Activated naive CD4-positive, alpha-beta T cell treated with anti-CD3 and anti-CD28 coated beads for 36 hours (primary cell): ENCODE data around the gene ZFYVE27. TPM values are rescaled to one million over a fixed set of nuclear protein-coding genes. Genes with fewer than 3 reads are reported as not detected.

Experiments used
- CTCF ChIA-PET: fragments of 350-600 bp; sonication (Branson Sonifier 250); formaldehyde crosslinking; loops from one replicate; lab custom pipeline; 2021; ENCODE audit warnings: antibody characterized with exemption; lab: Charles Lee
- DNase-seq: peaks from one replicate; pipeline ENCODE4 v3.0.0-alpha.2; 2020
- H3K27ac Mint-ChIP-seq: one replicate; pipeline ENCODE4 v1.8.0; 2021; ENCODE audit warnings: mild to moderate bottlenecking, mixed read lengths
- H3K27me3 Mint-ChIP-seq: one replicate; pipeline ENCODE4 v1.8.0; 2021; ENCODE audit warnings: low read depth, mixed read lengths
- H3K36me3 Mint-ChIP-seq: one replicate; pipeline ENCODE4 v1.8.0; 2021; ENCODE audit warnings: low read depth, mixed read lengths
- H3K4me1 Mint-ChIP-seq: one replicate; pipeline ENCODE4 v1.8.0; 2021; ENCODE audit warnings: low read depth, mixed read lengths
- H3K4me3 Mint-ChIP-seq: one replicate; pipeline ENCODE4 v1.8.0; 2021; ENCODE audit warnings: mild to moderate bottlenecking, moderate library complexity, mixed read lengths
- H3K9me3 Mint-ChIP-seq: one replicate; pipeline ENCODE4 v1.8.0; 2021; ENCODE audit warnings: mixed read lengths
- intact Hi-C: fragments of 100-400 bp; cut with micrococcal nuclease; formaldehyde crosslinking; loops from one replicate; pipeline ENCODE4 v1.15.1; 2023
- total RNA-seq, 2 experiments: library from RNA; stranded (reverse); gene quantifications; one replicate each; pipeline ENCODE4 v1.2.3, GENCODE V29; 2021

The ZFYVE27 gene
- total RNA-seq, 2 experiments from 2014 or later, result 18.0 to 18.4 TPM

- intact Hi-C loops, result no loop called here
- Mint-ChIP-seq H3K9me3 (no peaks in the 10 kb centered on the region), H3K27me3 (no peaks in the 10 kb centered on the region), H3K27ac (no peak overlapping the region), H3K36me3 (no peaks in the 10 kb centered on the region), H3K4me3 (no peak overlapping the region), H3K4me1 (peaks cover 26% of the 10 kb centered on the region)
- DNase-seq, result no peak
- CTCF ChIA-PET, result interaction anchor here (0.8 to 1.5 kb wide), 5 partner anchors 13 to 267 kb away, joined by 3 to 4 read pairs (median 3); no protein-coding TSS in a partner anchor
Observed at GRCh38 chr10:97778452-97779302, 41.7 kb downstream of the ZFYVE27 start.

DNA sequence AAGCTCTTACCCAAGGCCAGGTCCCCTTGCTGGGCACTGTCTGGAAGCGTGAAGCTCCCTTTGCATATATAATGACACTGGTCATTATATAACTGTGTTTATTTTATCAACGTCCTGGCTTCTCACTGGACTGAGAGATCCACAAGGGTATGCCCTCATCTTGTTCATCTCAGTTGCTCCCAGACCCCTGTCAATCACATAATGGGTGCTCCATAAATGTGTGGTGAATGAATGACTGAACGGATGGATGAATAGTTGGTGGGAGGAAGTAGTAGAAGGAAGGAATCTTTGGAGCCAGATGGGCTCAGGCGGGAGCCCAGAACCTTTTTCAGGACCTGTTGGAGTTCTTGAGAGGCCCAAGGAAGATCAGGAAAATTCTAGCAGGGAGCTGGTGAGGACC lies 42.6 kb downstream of the ZFYVE27 start:
- Mint-ChIP-seq H3K9me3 (no peaks in the 10 kb centered on the region), H3K36me3 (no peaks in the 10 kb centered on the region), H3K27ac (no peak overlapping the region), H3K27me3 (no peaks in the 10 kb centered on the region), H3K4me3 (no peak overlapping the region), H3K4me1 (peaks cover 26% of the 10 kb centered on the region)
- DNase-seq, result no peak
- CTCF ChIA-PET, result interaction anchor here (0.9 to 1.5 kb wide), 4 partner anchors 19 to 266 kb away, joined by 3 to 7 read pairs (median 4); no protein-coding TSS in a partner anchor
- intact Hi-C loops, result no loop called here

- DNase-seq, result no peak
- peaks cover 26% of the 10 kb centered on the region for H3K4me1 Mint-ChIP-seq
- no peak overlapping the region for H3K27ac Mint-ChIP-seq
- intact Hi-C loops, result loop anchor here (10.0 kb wide), 1 partner anchor 75 kb away; no protein-coding TSS in a partner anchor
- H3K4me3 Mint-ChIP-seq, result no peak overlapping the region
- H3K9me3 Mint-ChIP-seq, result no peaks in the 10 kb centered on the region
- CTCF ChIA-PET, result interaction anchor here (1.1 to 2.7 kb wide), 5 partner anchors 10 to 266 kb away, joined by 3 to 14 read pairs (median 7); no protein-coding TSS in a partner anchor
- H3K27me3 Mint-ChIP-seq, result no peaks in the 10 kb centered on the region
- H3K36me3 Mint-ChIP-seq, result no peaks in the 10 kb centered on the region
Observed at GRCh38 chr10:97779975-97780374, 43.0 kb downstream of the ZFYVE27 start.

GRCh38 chr10:97780841-97781617 lies 44.1 kb downstream of the ZFYVE27 start:
- intact Hi-C loops, result loop anchor here (10.0 kb wide), 1 partner anchor 76 kb away; no protein-coding TSS in a partner anchor
- no peak for DNase-seq
- H3K27me3 Mint-ChIP-seq, result no peaks in the 10 kb centered on the region
- no peaks in the 10 kb centered on the region for H3K36me3 Mint-ChIP-seq
- peaks cover 26% of the 10 kb centered on the region for H3K4me1 Mint-ChIP-seq
- H3K9me3 Mint-ChIP-seq, result no peaks in the 10 kb centered on the region
- CTCF ChIA-PET, result interaction anchor here (0.7 to 2.7 kb wide), 9 partner anchors 9 to 261 kb away, joined by 3 to 14 read pairs (median 4); no protein-coding TSS in a partner anchor
- H3K27ac Mint-ChIP-seq, result no peak overlapping the region
- no peak overlapping the region for H3K4me3 Mint-ChIP-seq

DNA sequence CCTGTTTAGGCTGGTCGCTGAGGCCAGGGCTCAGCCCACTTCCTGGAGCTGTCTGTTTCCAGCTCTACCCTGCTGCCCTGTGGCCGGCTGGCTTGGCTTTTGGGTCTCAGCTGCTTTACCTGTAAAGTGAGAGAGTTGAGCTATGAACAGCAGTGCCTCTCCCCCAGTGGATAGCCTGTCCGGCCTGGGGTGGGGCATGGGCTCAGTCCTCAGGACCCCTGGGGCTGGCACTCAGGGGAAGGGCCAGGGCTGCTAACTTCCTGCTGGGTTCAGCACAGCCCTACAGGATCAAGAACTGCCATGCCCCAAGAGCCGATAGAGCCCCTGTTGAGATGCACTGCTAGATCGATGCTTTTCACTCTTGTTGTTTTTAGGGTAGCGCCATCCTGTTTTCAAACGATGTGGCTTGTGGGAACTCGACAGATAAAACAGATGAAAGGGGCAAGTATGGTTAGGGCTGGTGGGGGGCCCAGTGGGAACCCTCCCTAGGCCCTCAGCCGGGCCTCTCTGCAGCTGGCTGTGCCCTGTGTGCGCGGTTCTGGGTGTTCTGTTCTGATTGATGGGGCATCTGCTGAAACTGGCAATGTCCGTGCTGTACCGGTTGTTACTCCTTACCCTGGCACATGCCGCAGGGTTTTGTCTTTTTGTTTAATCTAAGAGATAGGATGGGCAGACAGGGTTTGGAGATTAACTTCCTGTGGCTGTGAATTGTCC lies 44.8 kb downstream of the ZFYVE27 start:
- H3K9me3 Mint-ChIP-seq, result no peaks in the 10 kb centered on the region
- intact Hi-C loops, result loop anchor here (10.0 kb wide), 1 partner anchor 77 kb away; no protein-coding TSS in a partner anchor
- CTCF ChIA-PET, result interaction anchor here (0.7 to 2.7 kb wide), 7 partner anchors 10 to 260 kb away, joined by 3 to 14 read pairs (median 4); no protein-coding TSS in a partner anchor
- H3K27ac Mint-ChIP-seq, result peak overlapping the region; percentile 37
- no peaks in the 10 kb centered on the region for H3K27me3 Mint-ChIP-seq
- H3K4me1 Mint-ChIP-seq, result peaks cover 26% of the 10 kb centered on the region
- H3K36me3 Mint-ChIP-seq, result no peaks in the 10 kb centered on the region
- DNase-seq, result peak; percentile 13
- no peak overlapping the region for H3K4me3 Mint-ChIP-seq

- H3K27ac Mint-ChIP-seq, result no peak overlapping the region
- no peaks in the 10 kb centered on the region for H3K36me3 Mint-ChIP-seq
- no peaks in the 10 kb centered on the region for H3K27me3 Mint-ChIP-seq
- H3K9me3 Mint-ChIP-seq, result no peaks in the 10 kb centered on the region
- no peak overlapping the region for H3K4me3 Mint-ChIP-seq
- peaks cover 26% of the 10 kb centered on the region for H3K4me1 Mint-ChIP-seq
- intact Hi-C loops, result loop anchor here (10.0 kb wide), 1 partner anchor 78 kb away; no protein-coding TSS in a partner anchor
- DNase-seq, result no peak
- CTCF ChIA-PET, result interaction anchor here (1.1 to 2.7 kb wide), 2 partner anchors 77 to 86 kb away, joined by 3 to 14 read pairs; no protein-coding TSS in a partner anchor
Observed at GRCh38 chr10:97782455-97783228, 45.7 kb downstream of the ZFYVE27 start.

DNA sequence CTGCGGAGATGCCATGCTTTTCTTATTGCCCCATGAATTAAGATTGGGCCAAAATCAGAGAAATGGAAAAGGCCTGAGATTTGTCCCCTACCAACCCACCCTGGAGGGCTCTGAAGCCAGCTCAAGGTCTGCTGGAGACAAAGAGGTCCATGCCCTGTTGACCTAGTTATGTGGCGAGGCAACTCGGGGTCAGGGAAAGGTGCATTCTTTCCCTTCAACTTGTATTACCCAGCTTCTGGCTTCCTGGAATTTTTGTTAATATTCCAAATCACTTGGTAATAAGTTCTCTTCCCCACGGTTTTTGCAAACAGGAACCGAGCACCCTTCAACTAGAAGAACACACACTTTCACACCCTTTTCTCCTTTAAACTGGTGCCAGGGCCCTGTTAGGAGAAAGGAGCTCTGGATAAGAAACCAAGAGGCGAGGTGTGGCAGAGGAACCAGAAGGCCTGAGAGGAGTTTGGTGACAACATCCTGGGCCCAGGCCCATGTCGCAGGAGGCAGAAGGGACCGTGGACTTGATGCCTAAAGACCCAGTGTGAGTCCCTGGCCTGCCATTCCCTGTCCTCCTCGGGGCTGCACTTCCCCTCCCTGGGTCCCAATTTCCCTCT lies 47.4 kb downstream of the ZFYVE27 start:
- H3K4me3 Mint-ChIP-seq, result no peak overlapping the region
- CTCF ChIA-PET, result no interaction called here

DNA sequence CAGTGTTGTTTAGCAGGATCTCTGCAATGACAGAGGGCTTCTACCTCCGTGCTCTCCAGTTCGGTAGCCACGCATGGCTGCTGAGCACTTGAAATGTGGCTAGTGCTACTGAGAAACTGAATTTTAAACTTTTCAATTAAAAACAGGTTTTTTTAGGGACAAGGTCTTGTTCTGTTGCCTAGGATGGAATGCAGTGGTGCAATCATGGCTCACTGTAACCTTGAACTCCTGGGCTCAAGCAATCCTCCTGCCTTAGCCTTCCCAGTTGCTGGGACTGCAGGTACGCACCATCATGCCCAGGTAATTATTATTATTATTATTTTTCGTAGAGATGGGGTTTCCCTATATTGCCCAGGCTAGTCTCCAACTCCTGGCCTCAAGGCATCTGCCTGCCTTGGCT lies 48.3 kb downstream of the ZFYVE27 start:
- H3K27ac Mint-ChIP-seq, result no peak overlapping the region
- H3K4me3 Mint-ChIP-seq, result no peak overlapping the region
- CTCF ChIA-PET, result interaction anchor here (0.9 to 1.2 kb wide), 2 partner anchors 10 to 13 kb away, joined by 3 read pairs; no protein-coding TSS in a partner anchor
- DNase-seq, result no peak
- H3K36me3 Mint-ChIP-seq, result no peaks in the 10 kb centered on the region
- intact Hi-C loops, result loop anchor here (10.0 kb wide), 1 partner anchor 80 kb away; no protein-coding TSS in a partner anchor
- no peaks in the 10 kb centered on the region for H3K9me3 Mint-ChIP-seq
- H3K4me1 Mint-ChIP-seq, result peaks cover 29% of the 10 kb centered on the region
- no peaks in the 10 kb centered on the region for H3K27me3 Mint-ChIP-seq

More for the DNA sequence above, 47.4 kb downstream of the ZFYVE27 start:
- no peaks in the 10 kb centered on the region for H3K36me3 Mint-ChIP-seq
- DNase-seq, result no peak
- intact Hi-C loops, result loop anchor here (10.0 kb wide), 1 partner anchor 80 kb away; no protein-coding TSS in a partner anchor
- H3K4me1 Mint-ChIP-seq, result peaks cover 29% of the 10 kb centered on the region
- no peaks in the 10 kb centered on the region for H3K27me3 Mint-ChIP-seq
- H3K9me3 Mint-ChIP-seq, result no peaks in the 10 kb centered on the region
- H3K27ac Mint-ChIP-seq, result no peak overlapping the region

GRCh38 chr10:97785731-97786130 lies 48.8 kb downstream of the ZFYVE27 start:
- H3K27me3 Mint-ChIP-seq, result no peaks in the 10 kb centered on the region
- H3K4me3 Mint-ChIP-seq, result no peak overlapping the region
- CTCF ChIA-PET, result interaction anchor here (0.9 to 1.2 kb wide), 2 partner anchors 10 to 13 kb away, joined by 3 read pairs; no protein-coding TSS in a partner anchor

DNA sequence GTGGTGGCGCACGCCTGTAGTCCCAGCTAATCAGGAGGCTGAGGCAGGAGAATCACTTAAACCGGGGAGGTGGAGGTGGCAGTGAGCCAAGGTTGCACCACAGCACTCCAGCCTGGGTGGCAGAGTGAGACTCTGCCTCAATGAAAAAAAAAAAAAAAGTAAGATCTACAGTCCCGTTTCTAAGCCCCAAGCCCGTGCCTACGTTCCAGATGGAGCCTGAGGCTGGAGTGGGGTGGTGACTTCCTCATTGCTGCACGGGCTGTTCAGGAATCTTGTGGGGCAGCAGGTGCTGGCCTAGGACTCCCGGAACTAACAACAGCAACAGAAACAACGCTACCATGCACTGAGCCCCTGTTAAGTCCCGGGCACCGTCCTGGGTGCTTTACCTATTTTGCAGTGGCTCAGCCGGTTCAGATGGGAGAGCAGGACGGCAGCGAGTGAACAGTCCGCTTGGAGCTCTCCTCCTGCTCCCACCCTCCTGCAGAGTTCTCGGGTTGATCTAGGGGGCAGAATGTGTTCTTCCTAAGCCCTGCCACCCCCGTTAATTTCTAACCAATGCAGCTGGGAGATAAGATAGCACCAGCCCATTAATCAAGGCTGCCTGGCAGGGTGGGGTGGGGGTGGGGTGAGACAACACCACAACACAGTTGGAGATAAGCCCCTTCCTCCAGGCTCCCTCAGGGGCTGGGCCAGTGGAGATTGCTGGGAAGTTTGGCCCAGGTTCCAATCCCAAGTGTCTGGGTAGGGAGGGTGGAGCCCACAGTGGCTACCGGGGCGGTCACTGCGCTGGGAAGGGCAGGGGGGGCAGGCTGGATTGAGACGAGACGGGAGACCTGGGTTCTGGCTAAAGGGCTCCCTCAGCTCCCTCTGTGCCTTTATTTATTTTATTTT lies 51.9 kb downstream of the ZFYVE27 start:
- DNase-seq, result no peak
- H3K9me3 Mint-ChIP-seq, result no peaks in the 10 kb centered on the region
- peaks cover 10% of the 10 kb centered on the region for H3K4me1 Mint-ChIP-seq
- no peak overlapping the region for H3K27ac Mint-ChIP-seq
- no peak overlapping the region for H3K4me3 Mint-ChIP-seq
- CTCF ChIA-PET, result interaction anchor here (0.7 to 10.8 kb wide), 4 partner anchors 8 to 112 kb away, joined by 3 to 232 read pairs (median 5); partner anchors contain the start of gene AVPI1
- H3K36me3 Mint-ChIP-seq, result no peaks in the 10 kb centered on the region
- intact Hi-C loops, result loop anchor here (10.0 kb wide), 1 partner anchor 84 kb away; no protein-coding TSS in a partner anchor
- H3K27me3 Mint-ChIP-seq, result no peaks in the 10 kb centered on the region

More at GRCh38 chr10:97785731-97786130, 48.8 kb downstream of the ZFYVE27 start:
- H3K4me1 Mint-ChIP-seq, result peaks cover 25% of the 10 kb centered on the region
- H3K36me3 Mint-ChIP-seq, result no peaks in the 10 kb centered on the region
- H3K9me3 Mint-ChIP-seq, result no peaks in the 10 kb centered on the region
- DNase-seq, result no peak
- intact Hi-C loops, result loop anchor here (10.0 kb wide), 1 partner anchor 81 kb away; no protein-coding TSS in a partner anchor
- H3K27ac Mint-ChIP-seq, result no peak overlapping the region
